Cardiac muscle cell (in vitro differentiated cells and primary cell): ENCODE data around the gene OR2H1. TPM values are rescaled to one million over a fixed set of nuclear protein-coding genes. Genes with fewer than 3 reads are reported as not detected.

Experiments used
- DNase-seq, 2 donors: peaks; one replicate each; pipeline versions ENCODE4 v3.0.0 to v3.0.0-alpha.2; 2010 to 2017; ENCODE audit warnings: low read depth in 1 of 2, low spot score in 1 of 2
- H3K27ac ChIP-seq: fragments of 200-600 bp; sonication (generic); 2 replicates; pipeline ENCODE4 v1.5.1; 2016
- H3K27me3 ChIP-seq: fragments of 200-600 bp; sonication (generic); 2 replicates; pipeline ENCODE4 v1.6.0; 2016; ENCODE audit warnings: control low read depth
- H3K36me3 ChIP-seq: fragments of 200-600 bp; sonication (generic); 2 replicates; pipeline ENCODE4 v1.5.1; 2016; ENCODE audit warnings: control low read depth
- H3K4me1 ChIP-seq: fragments of 200-600 bp; sonication (generic); 2 replicates; pipeline ENCODE4 v1.8.1; 2017; ENCODE audit warnings: low read depth, mild to moderate bottlenecking, mixed run types
- H3K4me3 ChIP-seq: fragments of 200-600 bp; sonication (generic); 2 replicates; pipeline ENCODE4 v1.5.1; 2016; ENCODE audit warnings: mild to moderate bottlenecking
- H3K9me3 ChIP-seq: fragments of 200-600 bp; sonication (generic); 2 replicates; pipeline ENCODE4 v1.5.1; 2017; ENCODE audit warnings: low read depth, mild to moderate bottlenecking, control low read depth
- CTCF ChIP-seq: IDR thresholded peaks from 2 replicates; pipeline ENCODE4 v1.5.1; 2012; ENCODE audit warnings: low read depth, mild to moderate bottlenecking, low read length
- polyA plus RNA-seq: library from polyadenylated mRNA; unstranded; fragments of >200 nt; fragmentation: Nextera tagmentation; extraction: Ambion mirVana; gene quantifications from 2 replicates; pipeline ENCODE4 v1.2.1, GENCODE V29; 2016
- total RNA-seq: library from RNA; depleted of rRNA; stranded (reverse); fragments of >200 nt; gene quantifications from 2 replicates; pipeline ENCODE4 v1.2.3, GENCODE V29; 2016

OR2H1 gene
- total and polyA plus RNA-seq, 2 experiments from 2014 or later, result not detected

- no peak overlapping the region for H3K4me3 ChIP-seq
- H3K36me3 ChIP-seq, result no peaks in the 10 kb centered on the region
- H3K27me3 ChIP-seq, result no peaks in the 10 kb centered on the region
- no peak for TF ChIP-seq CTCF
- no peaks in the 10 kb centered on the region for H3K9me3 ChIP-seq
- no peaks in the 10 kb centered on the region for H3K4me1 ChIP-seq
- no peak for DNase-seq
- H3K27ac ChIP-seq, result no peak overlapping the region
These were observed 38.6 kb downstream of the OR2H1 start for GRCh38 chr6:29495571-29495970.

DNA sequence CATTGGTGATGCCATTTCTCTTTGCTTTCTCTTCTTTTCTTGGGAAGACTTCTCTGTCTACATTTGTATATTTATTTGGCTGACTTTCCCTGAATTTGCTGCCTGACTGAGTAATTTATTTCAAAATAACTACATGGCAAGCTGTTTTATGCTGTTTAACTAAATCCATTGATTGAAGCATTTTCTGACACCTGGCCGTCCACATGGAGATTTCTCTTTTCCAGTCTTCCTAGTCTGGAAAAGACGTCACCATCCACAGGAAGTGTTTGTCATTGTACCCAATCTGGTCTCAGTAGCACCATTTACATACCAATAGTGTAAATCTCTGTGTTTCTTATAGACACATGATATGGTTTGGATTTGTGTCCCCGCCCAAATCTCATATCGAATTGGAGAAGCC, 40.0 kb downstream of the OR2H1 start:
- no peaks in the 10 kb centered on the region for H3K36me3 ChIP-seq
- no peaks in the 10 kb centered on the region for H3K4me1 ChIP-seq
- TF ChIP-seq CTCF, result no peak
- no peak for DNase-seq
- H3K27me3 ChIP-seq, result no peaks in the 10 kb centered on the region
- no peak overlapping the region for H3K27ac ChIP-seq
- no peak overlapping the region for H3K4me3 ChIP-seq
- H3K9me3 ChIP-seq, result no peaks in the 10 kb centered on the region

- no peaks in the 10 kb centered on the region for H3K36me3 ChIP-seq
- TF ChIP-seq CTCF, result no peak
- no peaks in the 10 kb centered on the region for H3K9me3 ChIP-seq
- no peak overlapping the region for H3K4me3 ChIP-seq
- no peak overlapping the region for H3K27ac ChIP-seq
- H3K4me1 ChIP-seq, result no peaks in the 10 kb centered on the region
- no peak for DNase-seq
- no peaks in the 10 kb centered on the region for H3K27me3 ChIP-seq
These were observed 42.7 kb downstream of the OR2H1 start for GRCh38 chr6:29499704-29500103.

DNA sequence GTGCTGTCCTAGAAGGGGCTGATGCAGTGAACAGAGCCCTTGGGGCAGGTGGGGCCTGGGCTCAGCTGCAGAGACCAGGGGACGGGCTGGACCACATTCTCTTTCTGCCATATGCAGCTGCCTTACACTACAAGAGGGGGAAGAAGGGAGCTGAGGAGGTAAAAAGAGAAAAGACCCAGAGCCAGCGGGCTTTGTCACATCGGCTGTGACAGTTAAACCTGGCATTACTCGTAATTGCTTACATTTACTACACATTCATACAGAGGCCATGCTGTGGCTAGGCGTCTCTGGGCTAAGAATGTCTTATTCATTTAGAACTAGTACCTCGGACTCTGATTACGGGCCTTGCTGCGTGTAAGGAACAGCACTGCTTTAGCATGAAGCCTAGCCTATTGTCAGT, 43.6 kb downstream of the OR2H1 start:
- Histone ChIP-seq H3K27ac (no peak overlapping the region), H3K4me3 (no peak overlapping the region), H3K36me3 (no peaks in the 10 kb centered on the region), H3K4me1 (no peaks in the 10 kb centered on the region), H3K9me3 (no peaks in the 10 kb centered on the region), H3K27me3 (no peaks in the 10 kb centered on the region)
- TF ChIP-seq CTCF, result no peak
- no peak for DNase-seq

DNA sequence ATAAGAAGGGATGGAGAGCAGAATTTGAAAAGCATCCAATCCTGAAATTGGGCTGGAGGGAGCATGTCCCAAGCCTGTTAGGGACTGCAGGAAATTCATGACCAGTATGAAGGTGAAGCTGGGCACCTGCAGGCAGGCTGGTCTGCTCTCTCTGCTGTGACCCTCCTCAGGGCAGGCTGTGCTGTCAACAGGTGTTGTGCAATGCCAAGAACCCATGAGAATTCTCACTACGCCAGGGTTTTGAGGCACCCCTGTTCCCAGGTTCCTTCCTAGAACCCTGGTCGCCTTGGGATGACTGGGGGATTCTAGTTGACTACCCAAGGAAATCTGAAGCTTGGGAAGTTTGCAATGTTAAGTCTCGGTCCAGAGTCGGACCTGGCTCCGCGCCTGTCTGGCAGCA, 44.2 kb downstream of the OR2H1 start:
- no peak overlapping the region for H3K4me3 ChIP-seq
- H3K27ac ChIP-seq, result no peak overlapping the region
- no peaks in the 10 kb centered on the region for H3K4me1 ChIP-seq
- no peak for DNase-seq
- no peaks in the 10 kb centered on the region for H3K9me3 ChIP-seq
- H3K27me3 ChIP-seq, result no peaks in the 10 kb centered on the region
- no peak for TF ChIP-seq CTCF
- H3K36me3 ChIP-seq, result no peaks in the 10 kb centered on the region

DNA sequence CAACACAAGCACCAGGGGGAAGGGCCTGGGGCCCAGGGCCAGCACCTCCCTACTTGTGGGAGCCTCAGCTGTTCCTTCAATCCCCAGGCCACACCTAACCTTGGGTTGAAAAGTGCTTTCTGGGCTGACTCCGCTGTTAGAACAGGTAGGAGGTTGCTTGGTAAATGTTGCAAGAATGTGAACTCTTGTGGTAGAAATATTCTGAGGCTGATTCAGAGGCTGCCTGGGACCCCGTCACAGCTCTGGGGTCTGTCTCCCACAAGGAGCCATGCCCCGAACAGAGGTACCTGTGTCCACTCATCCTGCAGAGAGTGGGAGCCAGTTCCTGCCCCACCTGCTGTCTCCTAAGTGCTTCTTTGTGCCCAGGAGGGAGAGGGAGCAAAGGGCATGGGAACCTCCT, 45.2 kb downstream of the OR2H1 start:
- DNase-seq, result no peak
- Histone ChIP-seq H3K27ac (no peak overlapping the region), H3K9me3 (no peaks in the 10 kb centered on the region), H3K4me3 (no peak overlapping the region), H3K27me3 (no peaks in the 10 kb centered on the region), H3K4me1 (no peaks in the 10 kb centered on the region), H3K36me3 (no peaks in the 10 kb centered on the region)
- TF ChIP-seq CTCF, result no peak
